ENCODE results near the gene PIGL. TPM values are rescaled to one million over a fixed set of nuclear protein-coding genes. Genes with fewer than 3 reads are reported as not detected.
A peak's percentile ranks its signal among the peaks of the same experiment; 100 is the strongest.
"Not testable (repeated sequence)": the region's sequence is repeated elsewhere in the genome, so short reads cannot be mapped to it uniquely, and the experiment has no call there.

The PIGL gene
- total RNA-seq, 2 experiments from 2014 or later = 22.4 to 24.1 TPM

DNA sequence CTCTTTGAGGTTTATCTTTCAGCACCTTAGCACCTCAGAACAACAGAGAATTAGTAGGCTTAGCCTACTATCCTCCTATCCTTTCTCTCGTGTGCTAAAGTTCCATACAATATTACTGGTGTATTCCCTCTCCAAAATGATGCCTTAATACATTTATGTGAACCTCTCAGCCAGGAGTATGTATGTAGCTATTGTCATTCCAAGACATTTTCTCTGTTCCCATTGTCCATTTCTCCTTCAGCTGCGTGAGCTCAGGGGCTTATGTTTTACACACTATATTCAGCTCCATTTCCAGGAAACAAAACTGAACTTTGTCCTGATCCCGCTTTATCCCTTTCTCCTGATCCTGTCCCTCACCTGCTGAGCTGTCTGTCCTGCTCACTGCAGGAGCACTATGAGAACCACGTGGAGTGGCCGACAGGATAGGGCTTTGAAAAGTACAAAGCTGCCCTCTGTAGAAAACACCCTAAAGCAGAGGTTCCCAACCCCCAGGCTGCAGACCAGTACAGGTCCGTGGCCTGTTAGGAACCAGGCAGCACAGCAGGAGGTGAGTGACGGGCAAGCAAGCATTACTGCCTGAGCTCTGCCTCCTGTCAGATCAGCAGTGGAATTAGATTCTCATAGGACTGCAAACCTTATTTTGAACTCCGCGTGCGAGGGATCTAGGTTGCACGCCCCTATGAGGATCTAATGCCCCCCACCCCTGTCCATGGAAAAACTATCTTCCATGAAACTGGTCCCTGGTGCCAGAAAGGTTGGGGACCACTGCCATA is 80.5 kb downstream of the PIGL start:
- DNase-seq = no peak
- Mint-ChIP-seq H3K36me3 (ENCODE audit: low read depth) (peaks cover 4% of the 10 kb centered on the region), H3K27me3 (ENCODE audit: low read depth) (no peaks in the 10 kb centered on the region), H3K9me3 (ENCODE audit: insufficient read depth) (no peaks in the 10 kb centered on the region), H3K4me1 (ENCODE audit: low read depth) (peaks cover 18% of the 10 kb centered on the region), H3K27ac (no peak overlapping the region), H3K4me3 (no peak overlapping the region)
- ChIA-PET CTCF (interaction anchor here (0.6 to 1.0 kb wide), 2 partner anchors 12 to 312 kb away, joined by 3 to 4 read pairs; no protein-coding TSS in a partner anchor), POLR2A (no interaction called here)
- ATAC-seq = no peak

DNA sequence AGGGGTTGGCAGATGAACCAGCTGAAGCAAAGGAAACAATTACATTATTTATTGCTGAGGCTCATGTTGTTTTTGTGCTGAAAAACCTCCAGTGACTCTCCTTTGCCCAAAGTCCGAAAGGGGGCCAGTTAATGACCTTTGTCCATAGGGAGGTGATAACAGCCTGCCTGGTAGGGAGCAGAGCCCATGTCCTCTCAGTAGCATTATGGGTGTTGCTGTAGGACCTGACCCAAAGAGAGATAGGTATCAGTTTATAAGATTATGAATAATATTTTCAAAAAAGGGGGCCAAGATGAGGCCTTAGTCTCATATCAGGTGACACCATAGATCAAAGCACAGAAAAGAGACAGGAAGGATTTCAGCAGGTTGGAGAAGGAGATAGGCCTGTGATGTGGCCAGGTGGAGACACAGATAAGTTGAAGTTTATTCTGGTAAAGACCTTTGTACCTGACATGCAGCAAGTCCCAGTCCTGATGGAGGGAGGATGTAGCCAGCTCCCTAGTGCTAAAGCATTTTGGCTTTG is 81.2 kb downstream of the PIGL start:
- ChIA-PET CTCF (interaction anchor here (0.6 to 1.1 kb wide), 2 partner anchors 224 to 313 kb away, joined by 3 read pairs; no protein-coding TSS in a partner anchor), POLR2A (no interaction called here)
- Mint-ChIP-seq H3K4me1 (ENCODE audit: low read depth) (peaks cover 18% of the 10 kb centered on the region), H3K27ac (no peak overlapping the region), H3K4me3 (no peak overlapping the region), H3K36me3 (ENCODE audit: low read depth) (peaks cover 4% of the 10 kb centered on the region), H3K27me3 (ENCODE audit: low read depth) (no peaks in the 10 kb centered on the region), H3K9me3 (ENCODE audit: insufficient read depth) (no peaks in the 10 kb centered on the region)
- ATAC-seq = no peak
- no peak for DNase-seq

DNA sequence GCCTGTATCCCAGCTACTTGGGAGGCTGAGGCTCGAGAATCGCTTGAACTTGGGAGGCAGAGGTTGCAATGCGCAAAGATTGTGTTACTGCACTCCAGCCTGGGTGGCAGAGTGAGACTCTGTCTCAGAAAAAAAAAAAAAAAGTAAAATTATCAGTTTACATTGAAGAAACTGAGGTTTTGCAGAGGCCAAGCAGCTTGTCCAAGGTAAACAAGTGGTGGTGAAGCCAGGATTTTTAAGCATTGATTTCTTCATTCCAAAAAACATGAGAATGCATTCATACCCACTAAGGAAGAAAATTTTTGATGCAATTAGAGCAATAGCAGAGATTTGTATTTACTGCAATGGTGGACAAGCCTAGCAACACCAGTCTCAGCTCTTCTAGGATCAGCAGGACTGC is 83.5 kb downstream of the PIGL start:
- DNase-seq = no peak
- no peaks in the 10 kb centered on the region for H3K27me3 Mint-ChIP-seq (ENCODE audit: low read depth)
- ATAC-seq = no peak
- no peak overlapping the region for H3K27ac Mint-ChIP-seq
- peaks cover 18% of the 10 kb centered on the region for H3K4me1 Mint-ChIP-seq (ENCODE audit: low read depth)
- POLR2A ChIA-PET = interaction anchor here (1.2 kb wide), 1 partner anchor 52 kb away, joined by 3 read pairs; no protein-coding TSS in a partner anchor
- no peak overlapping the region for H3K4me3 Mint-ChIP-seq
- H3K9me3 Mint-ChIP-seq (ENCODE audit: insufficient read depth) = no peaks in the 10 kb centered on the region
- CTCF ChIA-PET = no interaction called here
- peaks cover 4% of the 10 kb centered on the region for H3K36me3 Mint-ChIP-seq (ENCODE audit: low read depth)

DNA sequence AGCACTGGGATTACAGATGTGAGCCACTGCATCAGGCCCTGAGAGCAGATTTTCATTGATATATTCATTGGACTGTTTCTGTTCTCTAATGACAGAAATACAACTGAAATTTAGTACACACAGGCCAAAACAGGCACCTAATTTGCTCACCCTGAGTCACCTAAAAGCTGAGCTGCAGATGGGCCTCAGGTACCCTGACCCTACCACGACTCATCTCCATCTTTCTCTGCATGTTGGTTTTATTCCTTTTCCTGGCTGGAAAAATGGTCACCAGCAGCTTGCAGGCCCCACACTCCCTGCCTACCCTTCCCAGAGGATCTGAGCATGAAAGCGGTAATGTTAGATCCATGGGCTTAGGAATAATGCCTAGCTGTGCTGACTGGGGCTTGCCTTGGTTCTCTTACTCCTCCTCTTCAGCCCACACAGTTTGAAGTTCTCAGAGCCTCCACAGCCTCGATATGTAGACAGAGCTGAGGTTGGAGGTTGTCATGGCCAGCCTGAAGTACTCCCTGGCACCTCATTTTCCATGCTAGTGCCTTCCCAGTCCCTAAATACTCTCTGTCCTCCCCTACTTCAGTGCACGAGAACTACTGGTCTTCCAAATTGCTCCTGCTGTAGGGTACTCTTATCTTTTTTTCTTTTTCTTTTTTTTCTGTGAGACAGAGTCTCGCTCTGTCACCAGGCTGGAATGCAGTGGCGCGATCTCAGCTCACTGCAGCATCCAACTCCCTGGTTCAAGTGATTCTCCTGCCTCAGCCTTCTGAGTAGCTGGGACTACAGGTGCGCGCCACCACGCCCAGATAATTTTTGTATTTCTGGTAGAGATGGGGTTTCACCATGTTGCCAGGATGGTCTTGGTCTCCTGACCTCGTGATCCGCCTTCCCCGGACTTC is 85.2 kb downstream of the PIGL start:
- peaks cover 4% of the 10 kb centered on the region for H3K36me3 Mint-ChIP-seq (ENCODE audit: low read depth)
- no peak overlapping the region for H3K4me3 Mint-ChIP-seq
- no peaks in the 10 kb centered on the region for H3K9me3 Mint-ChIP-seq (ENCODE audit: insufficient read depth)
- ChIA-PET CTCF (no interaction called here), POLR2A (no interaction called here)
- no peaks in the 10 kb centered on the region for H3K27me3 Mint-ChIP-seq (ENCODE audit: low read depth)
- no peak for ATAC-seq
- DNase-seq = no peak
- H3K27ac Mint-ChIP-seq = no peak overlapping the region
- peaks cover 10% of the 10 kb centered on the region for H3K4me1 Mint-ChIP-seq (ENCODE audit: low read depth)

DNA sequence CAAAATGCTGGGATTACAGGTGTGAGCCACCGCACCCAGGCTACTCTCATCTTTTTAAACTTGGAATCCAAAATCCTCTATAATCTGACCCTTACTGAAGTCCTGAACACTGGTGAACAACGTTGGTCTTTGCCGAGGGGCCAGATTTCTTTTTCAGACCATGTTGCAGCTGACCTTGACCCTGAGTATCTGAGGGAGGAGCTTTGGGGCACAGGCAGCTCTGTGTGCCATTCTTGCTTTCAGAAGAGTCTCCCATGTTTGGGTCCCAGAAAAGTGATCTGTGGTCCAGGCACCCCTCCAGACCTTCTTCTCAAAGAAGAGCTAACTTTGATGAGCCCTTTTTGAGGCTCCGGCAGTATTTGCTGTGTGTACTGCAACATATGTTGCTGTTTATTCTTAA is 85.8 kb downstream of the PIGL start:
- Mint-ChIP-seq H3K27me3 (ENCODE audit: low read depth) (no peaks in the 10 kb centered on the region), H3K36me3 (ENCODE audit: low read depth) (peaks cover 4% of the 10 kb centered on the region), H3K9me3 (ENCODE audit: insufficient read depth) (no peaks in the 10 kb centered on the region), H3K4me1 (ENCODE audit: low read depth) (peaks cover 5% of the 10 kb centered on the region), H3K27ac (no peak overlapping the region), H3K4me3 (no peak overlapping the region)
- CTCF ChIA-PET = no interaction called here
- POLR2A ChIA-PET = interaction anchor here (0.6 kb wide), 1 partner anchor 102 kb away, joined by 3 read pairs; no protein-coding TSS in a partner anchor
- ATAC-seq (no peak), DNase-seq (no peak)

DNA sequence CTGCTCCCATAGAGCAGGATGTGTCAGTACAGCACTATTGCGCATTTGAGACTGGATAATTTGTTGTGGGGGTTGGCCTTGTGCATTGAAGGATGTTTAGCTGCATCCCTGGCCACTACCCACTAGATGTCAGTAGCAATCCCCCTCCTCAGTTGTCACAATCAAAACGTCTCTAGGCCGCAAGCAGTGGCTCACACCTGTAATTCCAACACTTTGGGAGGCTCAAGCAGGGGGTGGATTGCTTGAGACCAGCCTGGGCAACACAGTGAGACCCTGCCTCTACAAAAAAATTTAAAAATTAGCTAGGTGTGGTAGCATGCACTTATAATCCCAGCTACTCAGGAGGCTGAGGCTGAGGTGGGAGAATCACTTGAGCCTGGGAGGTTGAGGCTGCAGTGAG is 87.8 kb downstream of the PIGL start:
- DNase-seq (peak; percentile 37), ATAC-seq (no peak)
- Mint-ChIP-seq H3K4me1 (ENCODE audit: low read depth) (no peaks in the 10 kb centered on the region), H3K27me3 (ENCODE audit: low read depth) (no peaks in the 10 kb centered on the region), H3K27ac (no peak overlapping the region), H3K9me3 (ENCODE audit: insufficient read depth) (no peaks in the 10 kb centered on the region), H3K36me3 (ENCODE audit: low read depth) (peaks cover 4% of the 10 kb centered on the region), H3K4me3 (no peak overlapping the region)
- CTCF ChIA-PET = interaction anchor here (0.8 to 3.5 kb wide), 15 partner anchors 9 to 217 kb away, joined by 3 to 23 read pairs (median 4); partner anchors contain the start of gene TRPV2
- POLR2A ChIA-PET = interaction anchor here (0.6 to 1.5 kb wide), 3 partner anchors 17 to 133 kb away, joined by 3 to 5 read pairs (median 3); no protein-coding TSS in a partner anchor

DNA sequence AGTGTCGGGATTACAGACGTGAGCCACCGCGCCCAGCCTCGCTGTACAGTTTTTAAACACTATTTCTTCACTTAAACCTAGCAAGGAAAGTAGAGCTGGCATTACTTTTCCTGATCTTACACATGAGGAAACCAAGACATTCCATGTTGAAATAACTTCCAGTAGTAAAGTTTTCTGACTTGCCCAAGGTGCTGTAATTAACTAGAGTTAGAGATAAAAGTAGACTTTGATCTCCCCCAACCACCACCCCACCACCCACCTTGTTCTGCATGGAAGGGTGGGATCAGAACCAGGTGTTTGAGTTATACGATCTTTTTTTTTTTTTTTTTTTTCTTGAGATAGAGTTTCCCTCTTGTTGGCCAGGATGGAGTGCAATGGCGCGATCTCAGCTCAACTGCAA is 89.2 kb downstream of the PIGL start:
- peaks cover 3% of the 10 kb centered on the region for H3K4me1 Mint-ChIP-seq (ENCODE audit: low read depth)
- H3K36me3 Mint-ChIP-seq (ENCODE audit: low read depth) = peaks cover 8% of the 10 kb centered on the region
- H3K27me3 Mint-ChIP-seq (ENCODE audit: low read depth) = no peaks in the 10 kb centered on the region
- no peak for DNase-seq
- CTCF ChIA-PET = interaction anchor here (1.8 to 3.5 kb wide), 5 partner anchors 8 to 109 kb away, joined by 6 to 23 read pairs (median 17); partner anchors contain the start of gene TRPV2
- no peak overlapping the region for H3K27ac Mint-ChIP-seq
- POLR2A ChIA-PET = no interaction called here
- no peak for ATAC-seq
- H3K4me3 Mint-ChIP-seq = no peak overlapping the region
- no peaks in the 10 kb centered on the region for H3K9me3 Mint-ChIP-seq (ENCODE audit: insufficient read depth)

DNA sequence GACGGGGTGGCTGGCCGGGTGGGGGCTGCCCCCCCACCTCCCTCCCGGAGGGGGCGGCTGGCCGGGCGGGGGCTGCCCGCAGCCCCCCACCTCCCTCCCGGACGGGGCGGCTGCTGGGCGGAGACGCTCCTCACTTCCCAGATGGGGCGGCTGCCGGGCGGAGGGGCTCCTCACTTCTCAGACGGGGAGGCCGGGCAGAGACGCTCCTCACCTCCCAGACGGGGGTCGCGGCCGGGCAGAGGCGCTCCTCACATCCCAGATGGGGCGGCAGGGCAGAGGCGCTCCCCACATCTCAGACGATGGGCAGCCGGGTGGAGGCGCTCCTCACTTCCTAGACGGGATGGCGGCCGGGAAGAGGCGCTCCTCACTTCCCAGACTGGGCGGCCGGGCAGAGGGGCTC is 95.1 kb downstream of the PIGL start:
- DNase-seq; H3K4me3 Mint-ChIP-seq; H3K9me3 Mint-ChIP-seq (ENCODE audit: insufficient read depth); H3K27ac Mint-ChIP-seq; ATAC-seq; POLR2A ChIA-PET; H3K27me3 Mint-ChIP-seq (ENCODE audit: low read depth): not testable (repeated sequence)
- Mint-ChIP-seq H3K4me1 (ENCODE audit: low read depth) (peaks cover 20% of the 10 kb centered on the region), H3K36me3 (ENCODE audit: low read depth) (peaks cover 10% of the 10 kb centered on the region)
- CTCF ChIA-PET = interaction anchor here (2.0 kb wide), 1 partner anchor 26 kb away, joined by 5 read pairs; no protein-coding TSS in a partner anchor

DNA sequence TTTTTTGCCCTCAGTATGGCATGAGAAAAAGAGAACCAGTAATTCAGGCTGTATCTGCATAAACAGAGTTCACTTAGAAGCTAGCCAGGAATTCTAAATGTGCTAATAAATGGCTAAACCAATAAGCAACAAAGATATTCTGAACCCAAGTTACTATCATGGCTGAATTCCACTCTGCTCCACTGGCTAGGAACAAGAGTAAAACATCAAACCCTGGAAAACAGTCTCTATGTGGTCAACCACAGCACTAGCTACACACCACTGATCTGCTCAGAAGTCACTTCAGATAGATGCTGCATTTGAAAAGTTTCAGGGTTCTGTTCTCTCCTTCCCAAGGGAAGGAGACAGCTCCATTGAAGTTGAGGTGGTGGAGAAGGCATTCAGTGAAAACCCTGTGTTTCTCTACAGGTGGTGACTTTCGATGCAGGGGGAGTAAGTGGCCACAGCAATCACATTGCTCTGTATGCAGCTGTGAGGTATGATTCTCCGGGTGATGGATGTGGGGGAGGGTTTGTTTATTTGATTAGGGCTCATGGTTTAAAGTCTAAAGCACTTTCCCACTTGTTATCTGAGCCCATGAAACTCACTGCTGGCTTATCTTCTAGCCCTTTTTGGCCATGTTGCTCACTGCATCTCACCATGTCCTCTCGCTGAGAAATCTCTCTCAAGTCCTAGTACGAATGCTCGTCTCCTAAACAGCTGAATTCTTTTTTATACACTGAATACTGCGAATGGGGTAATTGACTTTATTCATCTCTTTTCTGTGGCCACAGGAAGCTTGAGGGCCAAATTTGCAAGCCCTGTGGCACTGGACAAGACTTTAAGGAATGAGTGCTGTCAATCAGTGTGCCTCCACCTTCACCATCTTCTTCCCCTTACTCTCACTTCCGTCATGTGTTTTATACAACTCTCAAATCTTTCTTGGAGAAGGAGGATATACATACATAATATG is 96.4 kb downstream of the PIGL start:
- Mint-ChIP-seq H3K9me3 (ENCODE audit: insufficient read depth) (no peaks in the 10 kb centered on the region), H3K36me3 (ENCODE audit: low read depth) (peaks cover 10% of the 10 kb centered on the region), H3K27ac (no peak overlapping the region), H3K4me3 (no peak overlapping the region), H3K27me3 (ENCODE audit: low read depth) (no peaks in the 10 kb centered on the region), H3K4me1 (ENCODE audit: low read depth) (peaks cover 20% of the 10 kb centered on the region)
- ChIA-PET POLR2A (interaction anchor here (1.2 kb wide), 1 partner anchor 27 kb away, joined by 3 read pairs; no protein-coding TSS in a partner anchor), CTCF (interaction anchor here (0.6 to 2.4 kb wide), 3 partner anchors 8 to 1078 kb away, joined by 3 to 6 read pairs (median 5); no protein-coding TSS in a partner anchor)
- DNase-seq = no peak
- ATAC-seq = no peak

DNA sequence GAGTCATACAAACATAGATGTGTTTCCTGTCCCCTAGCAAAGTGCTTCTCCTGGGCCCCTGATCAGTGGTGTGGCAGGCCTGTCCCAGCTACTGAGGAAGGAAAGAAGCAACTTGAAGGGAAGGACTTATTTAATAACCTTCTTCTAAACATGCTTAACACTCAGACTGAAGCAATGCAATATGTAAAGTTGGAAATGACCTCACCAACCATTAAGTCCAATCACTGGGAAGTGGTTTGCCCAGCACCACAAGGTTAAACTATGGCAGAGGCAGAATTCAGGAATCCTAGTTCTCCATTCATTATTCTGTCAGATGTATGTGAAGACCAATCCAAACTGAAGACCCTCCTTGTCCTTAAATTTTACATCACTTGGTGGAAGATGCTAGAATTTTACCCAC is 97.2 kb downstream of the PIGL start:
- Mint-ChIP-seq H3K4me3 (no peak overlapping the region), H3K36me3 (ENCODE audit: low read depth) (peaks cover 11% of the 10 kb centered on the region), H3K9me3 (ENCODE audit: insufficient read depth) (no peaks in the 10 kb centered on the region), H3K27ac (no peak overlapping the region), H3K4me1 (ENCODE audit: low read depth) (peaks cover 20% of the 10 kb centered on the region), H3K27me3 (ENCODE audit: low read depth) (no peaks in the 10 kb centered on the region)
- ChIA-PET POLR2A (no interaction called here), CTCF (interaction anchor here (1.5 to 2.4 kb wide), 3 partner anchors 9 to 50 kb away, joined by 3 to 6 read pairs (median 5); no protein-coding TSS in a partner anchor)
- DNase-seq = no peak
- no peak for ATAC-seq

DNA sequence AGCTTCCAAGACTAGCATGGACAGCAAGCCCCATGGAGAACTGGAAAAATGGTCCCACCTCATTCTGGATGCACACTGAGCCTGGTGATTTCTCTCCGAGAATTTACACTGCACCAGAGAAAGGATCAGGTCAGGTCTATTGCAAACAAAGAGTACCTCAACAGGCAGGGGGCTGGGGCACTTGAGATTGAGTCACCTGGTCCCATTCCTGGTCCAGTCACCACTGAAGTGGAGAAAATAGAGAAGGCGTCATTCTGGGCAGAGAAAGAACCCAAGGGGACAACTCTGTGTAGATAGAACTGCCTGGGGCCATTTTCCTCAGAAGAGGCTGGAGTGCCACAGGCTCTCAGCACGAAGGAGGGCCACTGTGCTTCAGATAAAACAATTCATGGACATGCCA is 97.8 kb downstream of the PIGL start:
- DNase-seq (no peak), ATAC-seq (no peak)
- Mint-ChIP-seq H3K27ac (no peak overlapping the region), H3K4me1 (ENCODE audit: low read depth) (peaks cover 20% of the 10 kb centered on the region), H3K36me3 (ENCODE audit: low read depth) (peaks cover 12% of the 10 kb centered on the region), H3K9me3 (ENCODE audit: insufficient read depth) (no peaks in the 10 kb centered on the region), H3K27me3 (ENCODE audit: low read depth) (no peaks in the 10 kb centered on the region), H3K4me3 (no peak overlapping the region)
- ChIA-PET POLR2A (no interaction called here), CTCF (interaction anchor here (1.5 to 2.4 kb wide), 2 partner anchors 10 to 49 kb away, joined by 3 to 6 read pairs; no protein-coding TSS in a partner anchor)

Measured in activated CD8-positive, alpha-beta T cell treated with anti-CD3 and anti-CD28 coated beads, Interleukin-2, amount 10 ng/mL, durations not matched to agents 7 days and 5 days (primary cell).